HepG2 (cell line): ENCODE measurements around the gene TMEM198. TPM values are rescaled to one million over a fixed set of nuclear protein-coding genes. Genes with fewer than 3 reads are reported as not detected.

Experiments used
- HMG20A ChIP-seq: IDR thresholded peaks from 2 replicates; pipeline ENCODE4 v1.6.1; 2016; ENCODE audit warnings: borderline replicate concordance
- MYC ChIP-seq: sonication (generic); formaldehyde crosslinking; IDR thresholded peaks from 2 replicates; pipeline ENCODE4 v1.9.0; 2021; ENCODE audit warnings: missing genetic modification reagents, borderline replicate concordance
- SCMH1 ChIP-seq: sonication (generic); formaldehyde crosslinking; IDR thresholded peaks from 2 replicates; pipeline ENCODE4 v1.9.0; 2021; ENCODE audit warnings: missing genetic modification reagents, mild to moderate bottlenecking, borderline replicate concordance
- SIN3B ChIP-seq: fragments of 150-350 bp; IDR thresholded peaks from 2 replicates; pipeline ENCODE4 v1.6.1; 2014; ENCODE audit warnings: low read length
- TBL1XR1 ChIP-seq: fragments of 150-350 bp; IDR thresholded peaks from 2 replicates; pipeline ENCODE4 v1.6.1; 2014; ENCODE audit warnings: borderline replicate concordance, low read length; ENCODE audit not compliant: partially characterized antibody
- TRIM22 ChIP-seq: fragments of 450-650 bp; IDR thresholded peaks from 2 replicates; pipeline ENCODE4 v1.6.1; 2017
- TSC22D2 ChIP-seq: sonication (generic); formaldehyde crosslinking; IDR thresholded peaks from 2 replicates; pipeline ENCODE4 v1.5.1; 2020; ENCODE audit warnings: missing genetic modification reagents, mild to moderate bottlenecking, borderline replicate concordance
- ZBTB2 ChIP-seq: sonication (generic); formaldehyde crosslinking; IDR thresholded peaks from 2 replicates; pipeline ENCODE4 v1.8.0; 2022; ENCODE audit warnings: low read depth, missing genetic modification reagents
- ZFP36 ChIP-seq: fragments of 150-350 bp; IDR thresholded peaks from 2 replicates; pipeline ENCODE4 v1.6.1; 2018; ENCODE audit warnings: borderline replicate concordance, low read length, low read depth; ENCODE audit not compliant: partially characterized antibody
- ZNF225 ChIP-seq: sonication (generic); formaldehyde crosslinking; IDR thresholded peaks from 2 replicates; pipeline ENCODE4 v1.4.0; 2020; ENCODE audit warnings: mild to moderate bottlenecking, missing genetic modification reagents
- ZNF235 ChIP-seq: sonication (generic); formaldehyde crosslinking; IDR thresholded peaks from 2 replicates; pipeline ENCODE4 v1.8.1; 2023; ENCODE audit warnings: mild to moderate bottlenecking, missing genetic modification reagents, borderline replicate concordance
- ZNF572 ChIP-seq: sonication (generic); formaldehyde crosslinking; IDR thresholded peaks from 2 replicates; pipeline ENCODE4 v1.5.1; 2020; ENCODE audit warnings: mild to moderate bottlenecking, missing genetic modification reagents
- ZNF615 ChIP-seq: sonication (generic); formaldehyde crosslinking; IDR thresholded peaks from 2 replicates; pipeline ENCODE4 v1.5.0; 2020; ENCODE audit warnings: mild to moderate bottlenecking, missing genetic modification reagents, borderline replicate concordance
- ZSCAN12 ChIP-seq: sonication (generic); formaldehyde crosslinking; IDR thresholded peaks from 2 replicates; pipeline ENCODE4 v1.9.0; 2021; ENCODE audit warnings: mild to moderate bottlenecking, missing genetic modification reagents
- polyA plus RNA-seq, 8 experiments: library from polyadenylated mRNA; depleted of rRNA in 3 of 8; stranded (reverse) in 7 of 8; unstranded in 1 of 8; fragments of >200 nt; fragmentation: Illumina TruSeq in 4 of 8; extraction: Trizol in 4 of 8; gene quantifications; 2 replicates each; pipeline versions ENCODE4 v1.2.1 to v1.2.3, GENCODE V29; 2011 to 2016; ENCODE audit warnings: low read depth in 4 of 8, missing spikeins in 1 of 8, mixed read lengths in 1 of 8; ENCODE audit not compliant: insufficient read depth in 1 of 8
- total RNA-seq, 5 experiments: library from RNA; depleted of rRNA; stranded (reverse); fragments of >200 nt; fragmentation: Illumina TruSeq; extraction: Trizol; gene quantifications; 2 replicates each; pipeline ENCODE4 v1.2.3, GENCODE V29; 2016; ENCODE audit warnings: low read depth in 1 of 5
- TF ChIP-seq, protein P1 (sequence below): sonication (generic); formaldehyde crosslinking; conservative IDR thresholded peaks from 2 replicates; pipeline ENCODE4 v1.4.0; 2020; ENCODE audit warnings: missing genetic modification reagents
- TF ChIP-seq, protein P2 (sequence below): IDR thresholded peaks from 2 replicates; pipeline ENCODE4 v1.6.1; 2016; ENCODE audit warnings: low read depth, missing genetic modification reagents, missing compliant biosample characterization
- TF ChIP-seq, protein P3 (sequence below): sonication (generic); formaldehyde crosslinking; IDR thresholded peaks from 2 replicates; pipeline ENCODE4 v1.4.0; 2020; ENCODE audit warnings: missing genetic modification reagents

The TMEM198 gene
- total and polyA plus RNA-seq, 2 of the 13 experiments (the other 11 are each of a cell fraction or from before 2014, with no cell fraction given), result 17.3 to 23.5 TPM

- peak; percentile 56 for TF ChIP-seq ZFP36
- TF ChIP-seq, protein P1, sequence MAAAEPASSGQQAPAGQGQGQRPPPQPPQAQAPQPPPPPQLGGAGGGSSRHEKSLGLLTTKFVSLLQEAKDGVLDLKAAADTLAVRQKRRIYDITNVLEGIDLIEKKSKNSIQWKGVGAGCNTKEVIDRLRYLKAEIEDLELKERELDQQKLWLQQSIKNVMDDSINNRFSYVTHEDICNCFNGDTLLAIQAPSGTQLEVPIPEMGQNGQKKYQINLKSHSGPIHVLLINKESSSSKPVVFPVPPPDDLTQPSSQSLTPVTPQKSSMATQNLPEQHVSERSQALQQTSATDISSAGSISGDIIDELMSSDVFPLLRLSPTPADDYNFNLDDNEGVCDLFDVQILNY (CRISPR knock-in tag), result no peak
- no peak for TF ChIP-seq SCMH1
- peak; percentile 83; the same call in 1 of the 2 replicates for TF ChIP-seq ZNF572 (CRISPR knock-in tag)
- TF ChIP-seq TRIM22, result no peak
- TF ChIP-seq TBL1XR1, result no peak
- peak; percentile 81 for TF ChIP-seq MYC (CRISPR knock-in tag)
- TF ChIP-seq ZSCAN12 (CRISPR knock-in tag), result no peak
- TF ChIP-seq HMG20A (CRISPR knock-in tag), result peak; percentile 89; the same call in 1 of the 2 replicates
- TF ChIP-seq ZNF615 (CRISPR knock-in tag), result peak; percentile 52; the same call in 1 of the 2 replicates
- TF ChIP-seq, protein P2, sequence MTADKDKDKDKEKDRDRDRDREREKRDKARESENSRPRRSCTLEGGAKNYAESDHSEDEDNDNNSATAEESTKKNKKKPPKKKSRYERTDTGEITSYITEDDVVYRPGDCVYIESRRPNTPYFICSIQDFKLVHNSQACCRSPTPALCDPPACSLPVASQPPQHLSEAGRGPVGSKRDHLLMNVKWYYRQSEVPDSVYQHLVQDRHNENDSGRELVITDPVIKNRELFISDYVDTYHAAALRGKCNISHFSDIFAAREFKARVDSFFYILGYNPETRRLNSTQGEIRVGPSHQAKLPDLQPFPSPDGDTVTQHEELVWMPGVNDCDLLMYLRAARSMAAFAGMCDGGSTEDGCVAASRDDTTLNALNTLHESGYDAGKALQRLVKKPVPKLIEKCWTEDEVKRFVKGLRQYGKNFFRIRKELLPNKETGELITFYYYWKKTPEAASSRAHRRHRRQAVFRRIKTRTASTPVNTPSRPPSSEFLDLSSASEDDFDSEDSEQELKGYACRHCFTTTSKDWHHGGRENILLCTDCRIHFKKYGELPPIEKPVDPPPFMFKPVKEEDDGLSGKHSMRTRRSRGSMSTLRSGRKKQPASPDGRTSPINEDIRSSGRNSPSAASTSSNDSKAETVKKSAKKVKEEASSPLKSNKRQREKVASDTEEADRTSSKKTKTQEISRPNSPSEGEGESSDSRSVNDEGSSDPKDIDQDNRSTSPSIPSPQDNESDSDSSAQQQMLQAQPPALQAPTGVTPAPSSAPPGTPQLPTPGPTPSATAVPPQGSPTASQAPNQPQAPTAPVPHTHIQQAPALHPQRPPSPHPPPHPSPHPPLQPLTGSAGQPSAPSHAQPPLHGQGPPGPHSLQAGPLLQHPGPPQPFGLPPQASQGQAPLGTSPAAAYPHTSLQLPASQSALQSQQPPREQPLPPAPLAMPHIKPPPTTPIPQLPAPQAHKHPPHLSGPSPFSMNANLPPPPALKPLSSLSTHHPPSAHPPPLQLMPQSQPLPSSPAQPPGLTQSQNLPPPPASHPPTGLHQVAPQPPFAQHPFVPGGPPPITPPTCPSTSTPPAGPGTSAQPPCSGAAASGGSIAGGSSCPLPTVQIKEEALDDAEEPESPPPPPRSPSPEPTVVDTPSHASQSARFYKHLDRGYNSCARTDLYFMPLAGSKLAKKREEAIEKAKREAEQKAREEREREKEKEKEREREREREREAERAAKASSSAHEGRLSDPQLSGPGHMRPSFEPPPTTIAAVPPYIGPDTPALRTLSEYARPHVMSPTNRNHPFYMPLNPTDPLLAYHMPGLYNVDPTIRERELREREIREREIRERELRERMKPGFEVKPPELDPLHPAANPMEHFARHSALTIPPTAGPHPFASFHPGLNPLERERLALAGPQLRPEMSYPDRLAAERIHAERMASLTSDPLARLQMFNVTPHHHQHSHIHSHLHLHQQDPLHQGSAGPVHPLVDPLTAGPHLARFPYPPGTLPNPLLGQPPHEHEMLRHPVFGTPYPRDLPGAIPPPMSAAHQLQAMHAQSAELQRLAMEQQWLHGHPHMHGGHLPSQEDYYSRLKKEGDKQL (CRISPR knock-in tag), result peak; percentile 81
- TF ChIP-seq ZNF225 (CRISPR knock-in tag), result no peak
- TF ChIP-seq SIN3B, result no peak
- peak; percentile 76; the same call in 1 of the 2 replicates for TF ChIP-seq ZBTB2 (CRISPR knock-in tag)
- no peak for TF ChIP-seq TSC22D2 (CRISPR knock-in tag)
- TF ChIP-seq, protein P3, sequence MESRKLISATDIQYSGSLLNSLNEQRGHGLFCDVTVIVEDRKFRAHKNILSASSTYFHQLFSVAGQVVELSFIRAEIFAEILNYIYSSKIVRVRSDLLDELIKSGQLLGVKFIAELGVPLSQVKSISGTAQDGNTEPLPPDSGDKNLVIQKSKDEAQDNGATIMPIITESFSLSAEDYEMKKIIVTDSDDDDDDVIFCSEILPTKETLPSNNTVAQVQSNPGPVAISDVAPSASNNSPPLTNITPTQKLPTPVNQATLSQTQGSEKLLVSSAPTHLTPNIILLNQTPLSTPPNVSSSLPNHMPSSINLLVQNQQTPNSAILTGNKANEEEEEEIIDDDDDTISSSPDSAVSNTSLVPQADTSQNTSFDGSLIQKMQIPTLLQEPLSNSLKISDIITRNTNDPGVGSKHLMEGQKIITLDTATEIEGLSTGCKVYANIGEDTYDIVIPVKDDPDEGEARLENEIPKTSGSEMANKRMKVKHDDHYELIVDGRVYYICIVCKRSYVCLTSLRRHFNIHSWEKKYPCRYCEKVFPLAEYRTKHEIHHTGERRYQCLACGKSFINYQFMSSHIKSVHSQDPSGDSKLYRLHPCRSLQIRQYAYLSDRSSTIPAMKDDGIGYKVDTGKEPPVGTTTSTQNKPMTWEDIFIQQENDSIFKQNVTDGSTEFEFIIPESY, result peak; percentile 82; the same call in 1 of the 2 replicates
- peak; percentile 91; the same call in 1 of the 2 replicates for TF ChIP-seq ZNF235 (CRISPR knock-in tag)
These were observed 32.9 kb downstream of the TMEM198 start (continued) for GRCh38 chr2:219576505-219577388.
